Measurements from ENCODE around the gene ELAPOR1. TPM values are rescaled to one million over a fixed set of nuclear protein-coding genes. Genes with fewer than 3 reads are reported as not detected.
A peak's percentile ranks its signal among the peaks of the same experiment; 100 is the strongest.

ELAPOR1 gene
- total and polyA plus RNA-seq, 4 donors: 0.15 to 6.0 (median 1.0) TPM

DNA sequence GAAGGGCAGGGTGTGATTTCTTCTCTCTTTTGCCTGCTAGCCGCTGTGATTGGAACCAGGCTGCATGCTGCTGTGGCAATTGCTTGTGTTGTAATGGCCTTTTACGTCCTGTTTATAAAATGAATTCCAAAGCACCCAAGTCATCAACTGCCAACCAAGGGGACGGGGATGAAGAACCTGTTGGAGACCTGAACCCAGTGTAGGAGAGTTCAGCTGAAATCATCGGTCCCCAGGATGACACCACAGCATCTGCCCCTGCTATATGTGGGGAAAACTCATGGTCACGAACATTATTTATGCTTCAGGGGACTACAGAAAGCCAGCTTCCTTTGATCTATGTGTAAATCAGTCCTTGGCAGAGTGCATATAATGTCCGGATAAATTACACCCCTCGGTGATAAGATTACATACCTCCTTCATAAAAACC lies 19.5 kb upstream of the ELAPOR1 start:
- DNase-seq (no peak), ATAC-seq (ENCODE audit: low FRiP score) (no peak)
- peaks cover 0 to 1% of the 10 kb centered on the region in 2 donors for H3K36me3 ChIP-seq (ENCODE audit: control insufficient read depth in 1 of 2, insufficient read depth in 2 of 2, low read length in 1 of 2)
- no peak overlapping the region for H3K27ac ChIP-seq (ENCODE audit: low read depth in 1 of 2, low read length in 2 of 2)
- no peak overlapping the region for H3K4me3 ChIP-seq (ENCODE audit: low read length in 2 of 2)
- no peaks in the 10 kb centered on the region for H3K27me3 ChIP-seq (ENCODE audit: control insufficient read depth in 1 of 2, insufficient read depth in 2 of 2, low read length in 1 of 2)
- intact Hi-C loops (cut with DNase I): loop anchor here in 1 of 2 donors (5.0 kb wide), 1 partner anchor 52 kb away; the partner anchor contains the start of gene WDR47
- 56 to 59% methylated on average over 7 of the region's 7 CpGs for WGBS, 2 donors
- peaks cover 0 to 3% of the 10 kb centered on the region in 2 donors for H3K4me1 ChIP-seq (ENCODE audit: control insufficient read depth in 1 of 2, insufficient read depth in 2 of 2, low read length in 2 of 2)
- H3K9me3 ChIP-seq (ENCODE audit: control insufficient read depth, low read length): no peaks in the 10 kb centered on the region

DNA sequence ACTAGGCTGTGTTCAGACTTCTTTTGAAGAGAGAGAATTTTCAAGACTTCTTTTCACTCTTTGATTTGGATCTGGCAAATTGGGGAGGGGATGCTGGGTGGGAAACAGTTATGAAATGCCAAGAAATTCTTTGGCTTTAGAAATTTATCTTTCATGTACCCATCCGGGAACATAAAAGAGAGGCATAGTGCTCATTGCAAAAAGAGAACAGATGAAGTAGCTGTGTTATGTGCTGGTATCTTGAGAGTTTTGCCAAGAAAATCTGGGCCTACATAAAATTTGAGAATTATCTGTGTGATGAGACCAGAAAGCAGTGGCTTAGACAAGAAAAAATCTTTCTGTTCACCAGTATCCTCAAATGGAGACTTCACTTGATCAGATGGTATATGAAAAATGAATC lies 19.0 kb upstream of the ELAPOR1 start:
- intact Hi-C loops (cut with DNase I): loop anchor here in 1 of 2 donors (5.0 kb wide), 1 partner anchor 53 kb away; the partner anchor contains the start of gene WDR47
- H3K27ac ChIP-seq (ENCODE audit: low read depth in 1 of 2, low read length in 2 of 2): no peak overlapping the region

DNA sequence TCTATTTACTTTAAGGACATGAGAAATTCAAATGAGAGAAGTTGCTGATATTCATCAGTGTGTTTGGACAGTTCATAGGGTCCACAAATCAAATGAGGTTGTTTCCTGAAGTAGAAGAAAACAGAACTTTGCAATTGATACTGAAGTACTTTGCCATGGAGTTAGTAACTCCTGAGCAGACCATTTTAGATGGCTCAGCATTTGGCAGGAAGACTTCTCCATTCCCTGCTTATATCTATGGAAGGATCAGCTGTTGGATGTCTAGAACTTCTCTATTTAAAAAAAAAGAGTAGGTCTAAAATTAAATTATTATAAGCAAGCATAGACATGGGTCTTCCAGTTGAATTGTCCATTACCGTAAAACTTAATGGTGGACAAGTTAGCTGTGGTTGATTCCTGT lies 18.3 kb upstream of the ELAPOR1 start:
- WGBS, 2 donors: 91 to 94% methylated on average over 1 of the region's 1 CpG
- H3K27ac ChIP-seq (ENCODE audit: low read depth in 1 of 2, low read length in 2 of 2): no peak overlapping the region
- intact Hi-C loops (cut with DNase I): no loop called here

More for the DNA sequence above, 19.0 kb upstream of the ELAPOR1 start:
- DNase-seq: no peak
- peaks cover 0 to 1% of the 10 kb centered on the region in 2 donors for H3K36me3 ChIP-seq (ENCODE audit: control insufficient read depth in 1 of 2, insufficient read depth in 2 of 2, low read length in 1 of 2)
- no peak for ATAC-seq (ENCODE audit: low FRiP score)
- no peaks in the 10 kb centered on the region for H3K27me3 ChIP-seq (ENCODE audit: control insufficient read depth in 1 of 2, insufficient read depth in 2 of 2, low read length in 1 of 2)
- WGBS, 2 donors: 83 to 84% methylated on average over 1 of the region's 1 CpG
- H3K9me3 ChIP-seq (ENCODE audit: control insufficient read depth, low read length): no peaks in the 10 kb centered on the region
- no peak overlapping the region for H3K4me3 ChIP-seq (ENCODE audit: low read length in 2 of 2)
- peaks cover 0 to 3% of the 10 kb centered on the region in 2 donors for H3K4me1 ChIP-seq (ENCODE audit: control insufficient read depth in 1 of 2, insufficient read depth in 2 of 2, low read length in 2 of 2)

DNA sequence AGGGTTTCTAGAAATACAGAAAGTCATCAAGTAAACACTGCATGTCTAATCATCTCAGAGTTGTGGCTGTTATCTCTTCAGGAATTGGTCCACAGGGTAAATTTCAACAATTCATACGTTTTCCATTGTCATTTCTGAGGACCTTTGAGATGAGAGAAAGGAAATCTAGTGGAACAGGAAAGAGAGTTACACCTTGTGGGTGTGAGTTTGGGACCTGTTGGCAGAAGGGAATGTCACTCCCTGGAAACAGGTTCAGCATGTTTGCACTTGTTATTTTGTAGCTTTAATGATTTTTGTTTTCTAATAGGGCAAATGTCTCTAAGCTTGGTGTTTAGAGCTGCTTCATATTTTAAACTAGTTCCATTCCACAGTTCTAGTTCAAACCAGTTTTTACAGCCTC lies 17.8 kb upstream of the ELAPOR1 start:
- H3K4me3 ChIP-seq (ENCODE audit: low read length in 2 of 2): no peak overlapping the region
- ATAC-seq (ENCODE audit: low FRiP score) (no peak), DNase-seq (no peak)
- H3K4me1 ChIP-seq (ENCODE audit: control insufficient read depth in 1 of 2, insufficient read depth in 2 of 2, low read length in 2 of 2): peaks cover 0 to 3% of the 10 kb centered on the region in 2 donors
- H3K36me3 ChIP-seq (ENCODE audit: control insufficient read depth in 1 of 2, insufficient read depth in 2 of 2, low read length in 1 of 2): peaks cover 0 to 1% of the 10 kb centered on the region in 2 donors
- H3K27ac ChIP-seq (ENCODE audit: low read depth in 1 of 2, low read length in 2 of 2): no peak overlapping the region
- intact Hi-C loops (cut with DNase I): no loop called here
- WGBS, 2 donors: 36 to 52% methylated on average over 1 of the region's 1 CpG
- no peaks in the 10 kb centered on the region for H3K9me3 ChIP-seq (ENCODE audit: control insufficient read depth, low read length)
- H3K27me3 ChIP-seq (ENCODE audit: control insufficient read depth in 1 of 2, insufficient read depth in 2 of 2, low read length in 1 of 2): no peaks in the 10 kb centered on the region

More for the DNA sequence above, 18.3 kb upstream of the ELAPOR1 start:
- DNase-seq: no peak
- H3K4me3 ChIP-seq (ENCODE audit: low read length in 2 of 2): no peak overlapping the region
- peaks cover 0 to 3% of the 10 kb centered on the region in 2 donors for H3K4me1 ChIP-seq (ENCODE audit: control insufficient read depth in 1 of 2, insufficient read depth in 2 of 2, low read length in 2 of 2)
- no peaks in the 10 kb centered on the region for H3K27me3 ChIP-seq (ENCODE audit: control insufficient read depth in 1 of 2, insufficient read depth in 2 of 2, low read length in 1 of 2)
- no peak for ATAC-seq (ENCODE audit: low FRiP score)
- no peaks in the 10 kb centered on the region for H3K9me3 ChIP-seq (ENCODE audit: control insufficient read depth, low read length)
- H3K36me3 ChIP-seq (ENCODE audit: control insufficient read depth in 1 of 2, insufficient read depth in 2 of 2, low read length in 1 of 2): peaks cover 0 to 1% of the 10 kb centered on the region in 2 donors

DNA sequence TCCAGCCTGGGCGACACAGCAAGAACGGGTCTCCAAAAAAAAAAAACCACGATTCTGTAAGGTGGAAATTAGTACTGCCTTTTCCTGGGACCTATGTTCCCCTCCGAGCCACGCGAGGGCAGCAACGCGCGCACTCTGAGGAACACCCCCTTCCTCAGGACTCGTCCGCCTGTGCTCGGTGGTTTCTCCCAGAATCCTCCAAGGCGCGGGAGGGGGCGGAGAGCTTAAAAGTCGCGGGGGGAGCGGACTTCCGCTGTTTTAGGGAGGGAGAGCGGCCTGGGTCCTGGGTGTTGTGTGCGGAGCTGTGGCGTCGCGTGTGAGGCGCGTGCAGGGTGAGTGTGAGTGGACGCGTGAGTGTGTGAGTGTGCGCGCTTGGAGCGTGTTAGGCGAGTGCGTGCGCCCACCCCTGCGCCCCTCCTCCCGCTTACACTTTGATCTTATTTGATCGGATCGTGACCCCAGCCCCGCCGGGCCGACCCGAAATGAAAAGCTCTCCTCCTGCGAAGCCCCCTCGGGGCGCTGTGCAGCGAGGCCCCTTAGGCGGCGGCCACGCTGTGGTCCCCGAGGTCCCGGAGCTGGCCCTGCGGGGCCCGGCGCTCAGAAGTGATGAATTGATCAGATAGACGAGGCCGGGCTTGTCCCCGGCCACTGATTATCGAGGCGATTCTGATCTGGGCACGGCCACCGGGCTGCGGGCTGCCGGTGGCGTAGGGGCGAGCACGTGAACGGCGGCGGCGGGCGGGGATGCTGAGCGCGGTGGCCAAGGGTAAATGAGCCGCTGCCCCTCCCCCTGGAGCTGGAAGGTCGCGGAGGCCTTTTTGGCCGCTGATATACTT lies 13.8 kb upstream of the ELAPOR1 start:
- WGBS, 2 donors: 0 to 1% methylated on average over 75 to 77 of the region's 77 CpGs
- no peaks in the 10 kb centered on the region for H3K27me3 ChIP-seq (ENCODE audit: control insufficient read depth in 1 of 2, insufficient read depth in 2 of 2, low read length in 1 of 2)
- ATAC-seq (ENCODE audit: low FRiP score): peak; percentile 98
- H3K36me3 ChIP-seq (ENCODE audit: control insufficient read depth in 1 of 2, insufficient read depth in 2 of 2, low read length in 1 of 2): peaks cover 0 to 2% of the 10 kb centered on the region in 2 donors
- peak overlapping the region; percentile 56 to 69 for H3K4me3 ChIP-seq (ENCODE audit: low read length in 2 of 2)
- intact Hi-C loops (cut with DNase I): loop anchor here in 1 of 2 donors (2.0 kb wide), 1 partner anchor 59 kb away; no protein-coding TSS in a partner anchor
- no peaks in the 10 kb centered on the region for H3K9me3 ChIP-seq (ENCODE audit: control insufficient read depth, low read length)
- peak overlapping the region; percentile 62 to 72 for H3K27ac ChIP-seq (ENCODE audit: low read depth in 1 of 2, low read length in 2 of 2)
- peaks cover 0 to 2% of the 10 kb centered on the region in 2 donors for H3K4me1 ChIP-seq (ENCODE audit: control insufficient read depth in 1 of 2, insufficient read depth in 2 of 2, low read length in 2 of 2)
- peak; percentile 98 to 99 for DNase-seq

GRCh38 chr1:109104364-109105151 lies 9.4 kb upstream of the ELAPOR1 start:
- Histone ChIP-seq H3K4me1 (ENCODE audit: control insufficient read depth in 1 of 2, insufficient read depth in 2 of 2, low read length in 2 of 2) (peaks cover 0 to 2% of the 10 kb centered on the region in 2 donors), H3K4me3 (ENCODE audit: low read length in 2 of 2) (no peak overlapping the region), H3K27ac (ENCODE audit: low read depth in 1 of 2, low read length in 2 of 2) (no peak overlapping the region), H3K9me3 (ENCODE audit: control insufficient read depth, low read length) (no peaks in the 10 kb centered on the region), H3K27me3 (ENCODE audit: control insufficient read depth in 1 of 2, insufficient read depth in 2 of 2, low read length in 1 of 2) (no peaks in the 10 kb centered on the region), H3K36me3 (ENCODE audit: control insufficient read depth in 1 of 2, insufficient read depth in 2 of 2, low read length in 1 of 2) (peaks cover 0 to 2% of the 10 kb centered on the region in 2 donors)
- ATAC-seq (ENCODE audit: low FRiP score): no peak
- 85 to 86% methylated on average over 20 of the region's 20 CpGs for WGBS, 2 donors
- intact Hi-C loops (cut with DNase I): no loop called here
- DNase-seq: no peak

DNA sequence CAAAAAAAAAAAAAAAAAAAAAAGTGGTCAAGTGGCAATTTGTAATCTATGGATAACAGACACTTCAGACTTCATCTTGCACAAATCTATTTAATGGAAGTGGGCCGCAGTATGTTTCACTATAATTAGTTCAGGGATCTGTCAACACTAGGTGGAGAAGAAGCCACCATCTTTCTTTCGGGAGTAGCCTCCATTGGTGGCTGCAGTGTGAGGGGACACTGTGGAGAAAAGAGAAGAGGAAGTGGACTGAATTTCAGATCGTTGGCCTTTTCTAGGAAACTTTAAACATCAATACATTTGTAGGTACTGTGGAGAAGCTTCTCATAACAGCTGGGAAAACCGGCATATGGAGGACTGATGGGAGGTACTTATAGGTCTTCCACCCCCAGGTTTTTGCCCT lies 8.0 kb upstream of the ELAPOR1 start:
- peaks cover 0 to 2% of the 10 kb centered on the region in 2 donors for H3K4me1 ChIP-seq (ENCODE audit: control insufficient read depth in 1 of 2, insufficient read depth in 2 of 2, low read length in 2 of 2)
- H3K4me3 ChIP-seq (ENCODE audit: low read length in 2 of 2): no peak overlapping the region
- H3K9me3 ChIP-seq (ENCODE audit: control insufficient read depth, low read length): no peaks in the 10 kb centered on the region
- intact Hi-C loops (cut with DNase I): no loop called here
- 80 to 81% methylated on average over 4 of the region's 4 CpGs for WGBS, 2 donors
- ATAC-seq (ENCODE audit: low FRiP score) (no peak), DNase-seq (no peak)
- H3K27ac ChIP-seq (ENCODE audit: low read depth in 1 of 2, low read length in 2 of 2): no peak overlapping the region
- peaks cover 0 to 2% of the 10 kb centered on the region in 2 donors for H3K36me3 ChIP-seq (ENCODE audit: control insufficient read depth in 1 of 2, insufficient read depth in 2 of 2, low read length in 1 of 2)
- H3K27me3 ChIP-seq (ENCODE audit: control insufficient read depth in 1 of 2, insufficient read depth in 2 of 2, low read length in 1 of 2): no peaks in the 10 kb centered on the region

DNA sequence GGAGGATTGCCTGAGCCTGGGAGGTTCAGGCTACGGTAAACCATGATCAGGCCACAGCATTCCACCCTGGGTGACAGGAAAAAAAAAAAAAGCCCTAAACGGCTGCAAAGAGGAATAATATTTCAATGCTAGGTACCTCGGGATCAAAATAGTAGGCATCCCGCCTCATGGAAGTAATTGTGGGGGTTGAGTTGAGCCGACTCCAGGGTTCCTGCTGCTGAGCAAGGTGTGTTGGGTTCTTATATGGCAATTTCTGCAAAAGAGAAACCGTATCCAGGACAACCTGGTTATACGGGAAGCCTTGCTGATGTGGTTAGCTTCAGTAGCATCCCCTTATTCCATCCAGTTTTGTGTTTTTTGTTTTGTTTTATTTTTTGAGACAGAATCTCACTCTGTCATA lies 6.1 kb upstream of the ELAPOR1 start:
- H3K4me3 ChIP-seq (ENCODE audit: low read length in 2 of 2): no peak overlapping the region
- no peak for ATAC-seq (ENCODE audit: low FRiP score)
- no peak for DNase-seq
- no peaks in the 10 kb centered on the region for H3K9me3 ChIP-seq (ENCODE audit: control insufficient read depth, low read length)
- no peaks in the 10 kb centered on the region for H3K27me3 ChIP-seq (ENCODE audit: control insufficient read depth in 1 of 2, insufficient read depth in 2 of 2, low read length in 1 of 2)
- H3K4me1 ChIP-seq (ENCODE audit: control insufficient read depth in 1 of 2, insufficient read depth in 2 of 2, low read length in 2 of 2): no peaks in the 10 kb centered on the region
- WGBS, 2 donors: 79 to 83% methylated on average over 7 of the region's 7 CpGs
- intact Hi-C loops (cut with DNase I): no loop called here
- no peaks in the 10 kb centered on the region for H3K36me3 ChIP-seq (ENCODE audit: control insufficient read depth in 1 of 2, insufficient read depth in 2 of 2, low read length in 1 of 2)
- no peak overlapping the region for H3K27ac ChIP-seq (ENCODE audit: low read depth in 1 of 2, low read length in 2 of 2)
